ENCODE results near the gene TXK.

TXK gene

GRCh38 chr4:48133669-48134068, 381 bp downstream of the TXK start:
- DNase-seq: no peak

- DNase-seq: no peak
Measured at GRCh38 chr4:48131736-48132135, 2.3 kb downstream of the TXK start.

- DNase-seq: peak in 1 of 2 experiments; percentile 32
Measured at GRCh38 chr4:48130100-48130499, 4.0 kb downstream of the TXK start.

GRCh38 chr4:48129307-48130014, 4.6 kb downstream of the TXK start:
- DNase-seq: peak; percentile 65 to 70

- DNase-seq: peak; percentile 84 to 87
Measured at GRCh38 chr4:48127682-48128404, 6.2 kb downstream of the TXK start.

- no peak for DNase-seq
Measured at GRCh38 chr4:48127231-48127630, 6.8 kb downstream of the TXK start.

GRCh38 chr4:48126621-48127020, 7.4 kb downstream of the TXK start:
- no peak for DNase-seq

- DNase-seq: no peak
Measured at GRCh38 chr4:48124870-48125269, 9.2 kb downstream of the TXK start.

- DNase-seq: no peak
Measured at GRCh38 chr4:48122756-48123155, 11.3 kb downstream of the TXK start.

GRCh38 chr4:48121180-48121579, 12.9 kb downstream of the TXK start:
- no peak for DNase-seq

GRCh38 chr4:48120132-48120531, 13.9 kb downstream of the TXK start:
- DNase-seq: no peak

GRCh38 chr4:48119646-48120045, 14.4 kb downstream of the TXK start:
- no peak for DNase-seq

GRCh38 chr4:48118081-48118480, 16.0 kb downstream of the TXK start:
- no peak for DNase-seq

GRCh38 chr4:48116582-48116981, 17.5 kb downstream of the TXK start:
- DNase-seq: no peak

GRCh38 chr4:48114412-48114811, 19.6 kb downstream of the TXK start:
- DNase-seq: no peak

GRCh38 chr4:48112017-48112667, 21.9 kb downstream of the TXK start:
- DNase-seq: no peak

- no peak for DNase-seq
Measured at GRCh38 chr4:48110452-48110978, 23.5 kb downstream of the TXK start.

- no peak for DNase-seq
Measured at GRCh38 chr4:48109413-48110263, 24.4 kb downstream of the TXK start.

- DNase-seq: no peak
Measured at GRCh38 chr4:48108309-48109073, 25.6 kb downstream of the TXK start.

- DNase-seq: no peak
Measured at GRCh38 chr4:48105230-48105629, 28.8 kb downstream of the TXK start.

- peak; percentile 45 to 54 for DNase-seq
Measured at GRCh38 chr4:48103483-48104139, 30.4 kb downstream of the TXK start.
